ENCODE results near the gene CDH10.

GRCh38 chr5:24591426-24591825, 53.4 kb downstream of the CDH10 start:
- TF ChIP-seq CTCF (IDR thresholded peaks at IDR 0.05; ENCODE audit: low read length) (no peak), EZH2 (IDR thresholded peaks at IDR 0.05; ENCODE audit: borderline replicate concordance, low read length) (no peak)

All from OCI-LY1 (cell line).